OCI-LY1 (cell line): Measurements from ENCODE around the gene SYN1.

Experiments
- H2AFZ ChIP-seq: fragments of 200-600 bp; sonication (generic), shearing (Covaris generic); 2 replicates; pipeline ENCODE4 v1.6.0; 2014; ENCODE audit warnings: antibody characterized with exemption, mild to moderate bottlenecking, low read length
- H3F3A ChIP-seq: fragments of 200-600 bp; sonication (generic), shearing (Covaris generic); 2 replicates; pipeline ENCODE4 v1.6.0; 2014; ENCODE audit warnings: mild to moderate bottlenecking, antibody characterized with exemption, low read length, moderate library complexity; ENCODE audit not compliant: insufficient read depth
- H3K27ac ChIP-seq: fragments of 200-600 bp; sonication (generic); 2 replicates; pipeline ENCODE4 v1.5.1; 2014; ENCODE audit warnings: low read length, mixed run types, mild to moderate bottlenecking, low read depth; ENCODE audit not compliant: poor library complexity, severe bottlenecking
- H3K27me3 ChIP-seq: fragments of 200-600 bp; sonication (generic); 2 replicates; pipeline ENCODE4 v1.6.0; 2014; ENCODE audit warnings: antibody characterized with exemption, mild to moderate bottlenecking, low read length, moderate library complexity; ENCODE audit not compliant: insufficient read depth
- H3K36me3 ChIP-seq: fragments of 200-600 bp; sonication (generic); 2 replicates; pipeline ENCODE4 v1.6.1; 2014; ENCODE audit warnings: mild to moderate bottlenecking, antibody characterized with exemption, low read length, moderate library complexity, mixed read lengths; ENCODE audit not compliant: insufficient read depth
- H3K4me1 ChIP-seq: fragments of 200-600 bp; sonication (generic); 2 replicates; pipeline ENCODE4 v1.5.1; 2014; ENCODE audit warnings: mild to moderate bottlenecking, low read length, moderate library complexity; ENCODE audit not compliant: insufficient read depth, severe bottlenecking
- H3K4me2 ChIP-seq: fragments of 200-600 bp; sonication (generic), shearing (Covaris generic); 2 replicates; pipeline ENCODE4 v1.6.1; 2014; ENCODE audit warnings: low read length
- H3K4me3 ChIP-seq: fragments of 200-600 bp; sonication (generic); 2 replicates; pipeline ENCODE4 v1.5.1; 2014; ENCODE audit warnings: low read length, low read depth, mild to moderate bottlenecking, mixed read lengths; ENCODE audit not compliant: poor library complexity, severe bottlenecking
- H3K79me2 ChIP-seq: fragments of 200-600 bp; shearing (Covaris generic); 2 replicates; pipeline ENCODE4 v1.6.1; 2016; ENCODE audit warnings: mixed run types, low read length, mixed read lengths; ENCODE audit not compliant: insufficient read depth
- H3K9ac ChIP-seq: fragments of 200-600 bp; sonication (generic), shearing (Covaris generic); 2 replicates; pipeline ENCODE4 v1.6.1; 2014; ENCODE audit warnings: mild to moderate bottlenecking, low read length, mixed read lengths
- H3K9me2 ChIP-seq: fragments of 200-600 bp; sonication (generic), shearing (Covaris generic); 2 replicates; pipeline ENCODE4 v1.6.1; 2014; ENCODE audit warnings: low read depth, mild to moderate bottlenecking, low read length, mixed read lengths
- H3K9me3 ChIP-seq: fragments of 200-600 bp; shearing (Covaris generic); 2 replicates; pipeline ENCODE4 v1.6.1; 2014; ENCODE audit warnings: low read length, mixed read lengths
- H4K20me1 ChIP-seq: fragments of 200-600 bp; sonication (generic), shearing (Covaris generic); 2 replicates; pipeline ENCODE4 v1.6.0; 2016; ENCODE audit warnings: mild to moderate bottlenecking, low read length; ENCODE audit not compliant: insufficient read depth
- EZH2 ChIP-seq: fragments of 200-600 bp; sonication (generic), shearing (Covaris generic); IDR thresholded peaks from 2 replicates; pipeline ENCODE4 v1.8.0; 2017; ENCODE audit warnings: borderline replicate concordance, mixed run types, mild to moderate bottlenecking, antibody characterized with exemption, low read length, moderate library complexity, mixed read lengths
- TF ChIP-seq, protein P1 (sequence below): fragments of 200-600 bp; sonication (generic), shearing (Covaris generic); IDR thresholded peaks from 2 replicates; pipeline ENCODE4 v1.5.1; 2017; ENCODE audit warnings: mild to moderate bottlenecking, antibody characterized with exemption, low read length, moderate library complexity, mixed read lengths

SYN1 gene

GRCh38 chrX:47650164-47651042 lies 30.7 kb upstream of the SYN1 start, which contains the start of gene ELK1:
Gene ELK1, minus strand, starts transcription at chrX:47650563. Its CDS starts 9,122 bp downstream, at chrX:47641441.
- no peaks in the 10 kb centered on the region for H3K27me3 ChIP-seq
- H3K36me3 ChIP-seq = peaks cover 26% of the 10 kb centered on the region
- H4K20me1 ChIP-seq = no peaks in the 10 kb centered on the region
- H3K4me1 ChIP-seq = peaks cover 23% of the 10 kb centered on the region
- H3F3A ChIP-seq = no peaks in the 10 kb centered on the region
- no peak within 1 kb of the TSS for H2AFZ ChIP-seq
- TF ChIP-seq, protein P1, sequence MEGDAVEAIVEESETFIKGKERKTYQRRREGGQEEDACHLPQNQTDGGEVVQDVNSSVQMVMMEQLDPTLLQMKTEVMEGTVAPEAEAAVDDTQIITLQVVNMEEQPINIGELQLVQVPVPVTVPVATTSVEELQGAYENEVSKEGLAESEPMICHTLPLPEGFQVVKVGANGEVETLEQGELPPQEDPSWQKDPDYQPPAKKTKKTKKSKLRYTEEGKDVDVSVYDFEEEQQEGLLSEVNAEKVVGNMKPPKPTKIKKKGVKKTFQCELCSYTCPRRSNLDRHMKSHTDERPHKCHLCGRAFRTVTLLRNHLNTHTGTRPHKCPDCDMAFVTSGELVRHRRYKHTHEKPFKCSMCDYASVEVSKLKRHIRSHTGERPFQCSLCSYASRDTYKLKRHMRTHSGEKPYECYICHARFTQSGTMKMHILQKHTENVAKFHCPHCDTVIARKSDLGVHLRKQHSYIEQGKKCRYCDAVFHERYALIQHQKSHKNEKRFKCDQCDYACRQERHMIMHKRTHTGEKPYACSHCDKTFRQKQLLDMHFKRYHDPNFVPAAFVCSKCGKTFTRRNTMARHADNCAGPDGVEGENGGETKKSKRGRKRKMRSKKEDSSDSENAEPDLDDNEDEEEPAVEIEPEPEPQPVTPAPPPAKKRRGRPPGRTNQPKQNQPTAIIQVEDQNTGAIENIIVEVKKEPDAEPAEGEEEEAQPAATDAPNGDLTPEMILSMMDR = no peak
- no peak for TF ChIP-seq EZH2
- peak within 1 kb of the TSS; percentile 58 for H3K27ac ChIP-seq
- peak within 1 kb of the TSS; percentile 82 for H3K4me2 ChIP-seq
- H3K9ac ChIP-seq = peak within 1 kb of the TSS; percentile 86
- H3K4me3 ChIP-seq = peak within 1 kb of the TSS; percentile 94
- no peaks in the 10 kb centered on the region for H3K9me3 ChIP-seq
- no peaks in the 10 kb centered on the region for H3K79me2 ChIP-seq
- no peaks in the 10 kb centered on the region for H3K9me2 ChIP-seq

DNA sequence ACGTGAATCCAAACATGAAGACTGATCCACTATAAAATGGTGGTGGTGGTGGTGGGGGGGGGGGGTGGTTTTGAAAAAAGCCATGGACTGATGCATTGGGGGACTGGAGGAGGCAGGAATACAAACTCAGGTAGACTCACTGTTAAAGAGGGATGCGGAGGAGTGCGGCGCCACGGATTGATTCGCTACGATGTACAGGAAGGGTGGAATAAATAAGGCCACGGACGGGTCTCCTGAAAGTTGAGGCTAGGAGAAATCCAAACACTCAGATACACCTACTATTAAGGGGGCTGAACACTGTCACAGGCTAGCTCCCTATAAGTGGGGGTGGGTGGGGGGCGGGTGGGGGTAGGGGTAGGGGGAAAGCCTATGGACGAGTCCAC lies 30.1 kb upstream of the SYN1 start:
- Histone ChIP-seq H3K27me3 (no peaks in the 10 kb centered on the region), H3K9ac (peak overlapping the region; percentile 86), H3K9me2 (no peaks in the 10 kb centered on the region), H3K27ac (peak overlapping the region; percentile 21), H3K79me2 (no peaks in the 10 kb centered on the region), H3K4me1 (peaks cover 23% of the 10 kb centered on the region), H3K36me3 (peaks cover 23% of the 10 kb centered on the region), H4K20me1 (no peaks in the 10 kb centered on the region), H3F3A (no peaks in the 10 kb centered on the region), H3K9me3 (no peaks in the 10 kb centered on the region), H3K4me2 (peak overlapping the region; percentile 82), H3K4me3 (peak overlapping the region; percentile 94), H2AFZ (no peak overlapping the region)
- no peak for TF ChIP-seq EZH2
- TF ChIP-seq, protein P1 = no peak

DNA sequence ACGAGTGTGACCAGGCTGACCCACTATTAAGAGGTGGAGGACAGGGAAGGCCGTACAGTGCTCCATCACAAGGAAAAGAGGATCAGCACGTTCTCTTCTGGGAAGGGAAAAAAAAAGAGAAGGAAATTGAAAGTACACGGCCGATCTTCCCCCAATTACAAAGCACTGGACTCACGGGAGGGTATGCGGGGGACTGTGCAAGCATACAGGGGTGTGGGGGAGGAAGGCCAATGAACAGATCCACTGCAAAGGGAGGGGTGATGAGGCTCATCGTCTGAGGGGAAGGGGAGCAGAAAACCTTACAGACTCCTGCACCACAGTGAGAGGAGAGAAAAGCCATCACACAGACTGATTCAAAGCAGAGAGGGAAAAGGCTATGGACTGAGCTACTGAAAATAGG lies 29.6 kb upstream of the SYN1 start:
- Histone ChIP-seq H3F3A (no peaks in the 10 kb centered on the region), H4K20me1 (no peaks in the 10 kb centered on the region), H3K27me3 (no peaks in the 10 kb centered on the region), H3K9ac (peak overlapping the region; percentile 86), H3K4me1 (peaks cover 23% of the 10 kb centered on the region), H3K27ac (peak overlapping the region; percentile 21), H3K4me2 (peak overlapping the region; percentile 82), H2AFZ (no peak overlapping the region), H3K36me3 (peaks cover 23% of the 10 kb centered on the region), H3K9me3 (no peaks in the 10 kb centered on the region), H3K9me2 (no peaks in the 10 kb centered on the region), H3K4me3 (peak overlapping the region; percentile 94), H3K79me2 (no peaks in the 10 kb centered on the region)
- TF ChIP-seq, protein P1 = no peak
- TF ChIP-seq EZH2 = no peak
